Heart right ventricle (tissue), 16 donors: ENCODE measurements around the gene C5orf22. TPM values are rescaled to one million over a fixed set of nuclear protein-coding genes. Genes with fewer than 3 reads are reported as not detected.

Experiments used
- ATAC-seq, 8 donors: fragments of 200-7000 bp; cut with Tn5 transposase; one replicate each; pipeline ENCODE4 v1.9.1; 2020; ENCODE audit warnings: mild to moderate bottlenecking in 8 of 8, moderate library complexity in 8 of 8, moderate number of reproducible peaks in 1 of 8
- DNase-seq, 2 donors: peaks; one replicate each; pipeline ENCODE4 v3.0.0-alpha.2; 2020
- H3K27ac ChIP-seq, 10 donors: fragments of 200-600 bp; sonication (generic) in 2 of 10; one replicate each; pipeline versions ENCODE4 v1.5.0 to v1.8.0; 2020 to 2022; ENCODE audit warnings: mild to moderate bottlenecking in 3 of 10
- H3K27me3 ChIP-seq, 7 donors: fragments of 200-600 bp; one replicate each; pipeline ENCODE4 v1.8.0; 2021 to 2022; ENCODE audit warnings: mild to moderate bottlenecking in 2 of 7
- H3K36me3 ChIP-seq, 9 donors: fragments of 200-600 bp; sonication (generic) in 1 of 9; one replicate each; pipeline versions ENCODE4 v1.5.0 to v1.8.0; 2020 to 2022; ENCODE audit warnings: mild to moderate bottlenecking in 2 of 9
- H3K4me1 ChIP-seq, 9 donors: fragments of 200-600 bp; sonication (generic) in 1 of 9; one replicate each; pipeline versions ENCODE4 v1.5.0 to v1.8.0; 2020 to 2022; ENCODE audit warnings: mild to moderate bottlenecking in 4 of 9
- H3K4me3 ChIP-seq, 10 donors: fragments of 200-600 bp; sonication (generic) in 2 of 10; one replicate each; pipeline versions ENCODE4 v1.5.0 to v1.8.0; 2020 to 2022; ENCODE audit warnings: mild to moderate bottlenecking in 7 of 10, moderate library complexity in 2 of 10
- H3K9me3 ChIP-seq, 11 donors: fragments of 200-600 bp in 10 of 11; sonication (generic) in 2 of 11; one replicate each; pipeline versions ENCODE4 v1.5.0 to v1.8.0; 2013 to 2022; ENCODE audit warnings: mild to moderate bottlenecking in 2 of 11, control low read depth in 1 of 11, moderate library complexity in 1 of 11
- CTCF ChIP-seq, 9 donors: fragments of 200-600 bp; sonication (generic) in 2 of 9; IDR thresholded peaks; one replicate each; pipeline versions ENCODE4 v1.5.0 to v1.8.0; 2021 to 2022; ENCODE audit warnings: antibody characterized with exemption in 9 of 9, mild to moderate bottlenecking in 5 of 9, moderate library complexity in 1 of 9
- WGBS, 2 donors: extraction: QIAGEN DNeasy Blood & Tissue Kit; methylation state at CpG; one replicate each; pipeline ENCODE4 v1.1.7; 2013; ENCODE audit warnings: inconsistent platforms in 1 of 2; 5-methylcytosine and 5-hydroxymethylcytosine counted together
- intact Hi-C, 10 donors: fragments of 100-400 bp; cut with DNase I; formaldehyde crosslinking; loops; one replicate each; pipeline versions ENCODE4 v1.11.1 to v1.14.2; 2022
- polyA plus RNA-seq, 2 donors: library from polyadenylated mRNA; stranded (reverse); fragments of 200-250 nt; gene quantifications; one replicate each; pipeline ENCODE4 v1.2.3, GENCODE V29; 2013
- total RNA-seq, 10 donors: library from RNA; stranded (reverse); fragmentation: NEBNext Ultra II Directional in 3 of 10; extraction: Animal tissue kit (Norgen Biotek cat#: 25700) in 3 of 10; gene quantifications; one replicate each; pipeline versions ENCODE4 v1.2.1 to v1.2.4, GENCODE V29; 2021 to 2023
- donor health status: Arrhythmogenic right ventricular cardiomyopathy.
- donor health status: ischemic (EF 13 %, LVEDD 7.1; RV severe dilation, severe dysfunction).
- donor health status: healthy with polysubstance abuse.
- donor health status: DM: no; HTN: yes; CAD: no.
- donor health status: DM: no; HTN: no; CAD: no.
- donor health status: ischemic (EF 25% LVEDD 6.9; RV normal size, moderate dysfunction).
- donor health status: ischemic (EF 25% LVEDD 5.7; RV mildly dilated, moderate dysfunction).
- donor health status: healthy.
- donor health status: DM: yes; HTN: yes; CAD: no.
- donor health status: Ischemic cardiomyopathy.
- donor health status: ischemic (EF 35%, LVEDD 5.7; RV mildly dilated, moderate dysfunction).
- donor health status: nonischemic (EF 11% LVEDD 7.7; RV severe dilation, severe dysfunction).
- donor health status: DM: yes; HTN: yes; CAD: no.
- donor health status: PGD.
- donor health status: ischemic (EF 29% LVEDD 5.4; RV normal size, mild dysfunction).
- donor health status: nonischemic (EF 23%, LVEDD 6.1; RV moderate dilation, normal function).

Gene C5orf22
- total and polyA plus RNA-seq, 12 donors: 5.7 to 33.0 (median 23.6) TPM

- ATAC-seq: no peak
- Histone ChIP-seq H3K27me3 (no peaks in the 10 kb centered on the region), H3K4me1 (no peaks in the 10 kb centered on the region), H3K36me3 (peaks cover 0 to 100% (median 41%) of the 10 kb centered on the region in 9 donors), H3K27ac (no peak overlapping the region), H3K4me3 (no peak overlapping the region), H3K9me3 (no peaks in the 10 kb centered on the region)
- TF ChIP-seq CTCF (IDR thresholded peaks at IDR 0.05): no peak
- 94 to 96% methylated on average over 3 of the region's 3 CpGs for WGBS, 2 donors
- intact Hi-C loops: no loop called here
- DNase-seq: no peak
Observed at GRCh38 chr5:31551878-31552277, 19.8 kb downstream of the C5orf22 start.

- Histone ChIP-seq H3K27me3 (no peaks in the 10 kb centered on the region), H3K4me1 (no peaks in the 10 kb centered on the region), H3K27ac (no peak overlapping the region), H3K9me3 (no peaks in the 10 kb centered on the region), H3K36me3 (peaks cover 0 to 89% (median 33%) of the 10 kb centered on the region in 9 donors), H3K4me3 (no peak overlapping the region)
- intact Hi-C loops: no loop called here
- ATAC-seq: no peak
- no peak for TF ChIP-seq CTCF (IDR thresholded peaks at IDR 0.05)
- no peak for DNase-seq
Observed at GRCh38 chr5:31553863-31554262, 21.8 kb downstream of the C5orf22 start.

- H3K27me3 ChIP-seq: no peaks in the 10 kb centered on the region
- intact Hi-C loops: no loop called here
- H3K9me3 ChIP-seq: no peaks in the 10 kb centered on the region
- no peak overlapping the region for H3K27ac ChIP-seq
- 98 to 99% methylated on average over 1 of the region's 1 CpG for WGBS, 2 donors
- TF ChIP-seq CTCF (IDR thresholded peaks at IDR 0.05): no peak
- DNase-seq (no peak), ATAC-seq (no peak)
- H3K4me1 ChIP-seq: no peaks in the 10 kb centered on the region
- peaks cover 0 to 82% (median 33%) of the 10 kb centered on the region in 9 donors for H3K36me3 ChIP-seq
- H3K4me3 ChIP-seq: no peak overlapping the region
Observed at GRCh38 chr5:31554552-31554951, 22.5 kb downstream of the C5orf22 start.

- H3K27me3 ChIP-seq: no peaks in the 10 kb centered on the region
- no peak for DNase-seq
- no peak for TF ChIP-seq CTCF (IDR thresholded peaks at IDR 0.05)
- intact Hi-C loops: no loop called here
- H3K9me3 ChIP-seq: no peaks in the 10 kb centered on the region
- 95 to 98% methylated on average over 3 of the region's 3 CpGs for WGBS, 2 donors
- ATAC-seq: no peak
- H3K36me3 ChIP-seq: peaks cover 0 to 66% (median 28%) of the 10 kb centered on the region in 9 donors
- H3K4me1 ChIP-seq: no peaks in the 10 kb centered on the region
- H3K27ac ChIP-seq: no peak overlapping the region
- no peak overlapping the region for H3K4me3 ChIP-seq
Observed at GRCh38 chr5:31556461-31556860, 24.4 kb downstream of the C5orf22 start.
